CD4-positive, alpha-beta T cell (primary cell): ENCODE results near the gene LMOD1. TPM values are rescaled to one million over a fixed set of nuclear protein-coding genes. Genes with fewer than 3 reads are reported as not detected.

Experiments used
- ATAC-seq: fragments of 200-7000 bp; cut with Tn5 transposase; one replicate; pipeline ENCODE4 v1.10.0; 2022; ENCODE audit warnings: mild to moderate bottlenecking; ENCODE audit not compliant: poor library complexity
- CTCF ChIA-PET: fragments of 350-600 bp; sonication (Branson Sonifier 250); formaldehyde crosslinking; loops from one replicate; lab custom pipeline; 2021; ENCODE audit warnings: antibody characterized with exemption, inconsistent platforms; lab: Charles Lee
- POLR2A ChIA-PET: fragments of 350-600 bp; sonication (Branson Sonifier 250); formaldehyde crosslinking; loops from one replicate; lab custom pipeline; 2021; ENCODE audit warnings: antibody characterized with exemption, inconsistent platforms; lab: Charles Lee
- DNase-seq, 14 experiments: peaks; one replicate each; pipeline ENCODE4 v3.0.0-alpha.2; 2013 to 2020; ENCODE audit warnings: mixed read lengths in 2 of 14
- H3K27ac ChIP-seq, 2 donors: one replicate each; pipeline versions ENCODE4 v1.5.1 to v1.7.0; 2013; ENCODE audit warnings: low read length in 2 of 2, low read depth in 1 of 2, mild to moderate bottlenecking in 1 of 2
- H3K27me3 ChIP-seq, 2 experiments: 1 replicate in 1 of 2; 2 replicates in 1 of 2; pipeline versions ENCODE4 v1.6.1 to v1.7.0; 2013; ENCODE audit warnings: low read length in 2 of 2, control low read depth in 1 of 2, mild to moderate bottlenecking in 1 of 2, moderate library complexity in 1 of 2; ENCODE audit not compliant: insufficient read depth in 2 of 2, control insufficient read depth in 1 of 2
- H3K36me3 ChIP-seq: one replicate; pipeline ENCODE4 v1.6.1; 2013; ENCODE audit warnings: low read length, control low read depth; ENCODE audit not compliant: insufficient read depth
- H3K4me1 ChIP-seq: one replicate; pipeline ENCODE4 v1.6.1; 2013; ENCODE audit warnings: low read length, control low read depth; ENCODE audit not compliant: insufficient read depth
- H3K4me3 ChIP-seq: one replicate; pipeline ENCODE4 v1.5.1; 2013; ENCODE audit warnings: mild to moderate bottlenecking, low read length, moderate library complexity
- H3K9me3 ChIP-seq, 2 experiments: 1 replicate in 1 of 2; 2 replicates in 1 of 2; pipeline versions ENCODE4 v1.6.1 to v1.7.0; 2013; ENCODE audit warnings: low read length in 2 of 2, mild to moderate bottlenecking in 2 of 2, control low read depth in 1 of 2, moderate library complexity in 1 of 2; ENCODE audit not compliant: control insufficient read depth in 1 of 2, insufficient read depth in 1 of 2
- H3K27ac Mint-ChIP-seq: one replicate; pipeline ENCODE4 v1.8.0; 2020; ENCODE audit warnings: mixed read lengths
- H3K27me3 Mint-ChIP-seq: one replicate; pipeline ENCODE4 v1.8.0; 2021; ENCODE audit warnings: mixed read lengths
- H3K36me3 Mint-ChIP-seq: one replicate; pipeline ENCODE4 v1.8.0; 2021; ENCODE audit warnings: low read depth, mixed read lengths
- H3K4me1 Mint-ChIP-seq: one replicate; pipeline ENCODE4 v1.8.0; 2021; ENCODE audit warnings: low read depth, mixed read lengths
- H3K4me3 Mint-ChIP-seq: one replicate; pipeline ENCODE4 v1.8.0; 2020; ENCODE audit warnings: mild to moderate bottlenecking, mixed read lengths
- H3K9me3 Mint-ChIP-seq: one replicate; pipeline ENCODE4 v1.8.0; 2020; ENCODE audit warnings: mixed read lengths
- CTCF ChIP-seq: fragments of 200-600 bp; IDR thresholded peaks from one replicate; pipeline ENCODE4 v1.8.0; 2022; ENCODE audit warnings: antibody characterized with exemption, mild to moderate bottlenecking
- intact Hi-C, 2 experiments: fragments of 100-400 bp; cut with DNase I in 1 of 2; cut with micrococcal nuclease in 1 of 2; formaldehyde crosslinking; loops; one replicate each; pipeline versions ENCODE4 v1.15.1 to v1.9.0; 2023 to 2025; cut with DNase I, micrococcal nuclease
- total RNA-seq, 174 experiments: library from RNA in 2 of 174; stranded (reverse) in 2 of 174; gene quantifications; one replicate each; pipeline ENCODE4 v1.2.3 and lab custom pipeline; 2021 to 2026

LMOD1 gene
- total RNA-seq, 2 experiments from 2014 or later: not detected

GRCh38 chr1:201939574-201939973 lies 6.8 kb downstream of the LMOD1 start:
- Histone ChIP-seq H3K4me1 (no peaks in the 10 kb centered on the region), H3K36me3 (no peaks in the 10 kb centered on the region), H3K4me3 (no peak overlapping the region), H3K27ac (no peak overlapping the region), H3K9me3 (no peaks in the 10 kb centered on the region), H3K27me3 (peaks cover 7 to 15% of the 10 kb centered on the region in 2 experiments)
- H3K9me3 Mint-ChIP-seq: no peaks in the 10 kb centered on the region
- no peak for TF ChIP-seq CTCF
- DNase-seq: no peak
- POLR2A ChIA-PET: no interaction called here
- no peak overlapping the region for H3K27ac Mint-ChIP-seq
- H3K36me3 Mint-ChIP-seq: no peaks in the 10 kb centered on the region
- H3K27me3 Mint-ChIP-seq: peaks cover 44% of the 10 kb centered on the region
- CTCF ChIA-PET: no interaction called here
- intact Hi-C loops: no loop called here
- no peak overlapping the region for H3K4me3 Mint-ChIP-seq
- no peak for ATAC-seq
- no peaks in the 10 kb centered on the region for H3K4me1 Mint-ChIP-seq

GRCh38 chr1:201939148-201939547 lies 7.2 kb downstream of the LMOD1 start:
- Histone ChIP-seq H3K4me1 (no peaks in the 10 kb centered on the region), H3K27me3 (peaks cover 3 to 11% of the 10 kb centered on the region in 2 experiments), H3K27ac (no peak overlapping the region), H3K36me3 (no peaks in the 10 kb centered on the region), H3K9me3 (no peaks in the 10 kb centered on the region), H3K4me3 (no peak overlapping the region)
- H3K9me3 Mint-ChIP-seq: no peaks in the 10 kb centered on the region
- H3K4me1 Mint-ChIP-seq: no peaks in the 10 kb centered on the region
- H3K36me3 Mint-ChIP-seq: no peaks in the 10 kb centered on the region
- H3K27me3 Mint-ChIP-seq: peaks cover 40% of the 10 kb centered on the region
- intact Hi-C loops: no loop called here
- no peak for DNase-seq
- CTCF ChIA-PET: interaction anchor here (0.6 kb wide), 1 partner anchor 1205 kb away, joined by 3 read pairs; no protein-coding TSS in a partner anchor
- TF ChIP-seq CTCF: no peak
- POLR2A ChIA-PET: no interaction called here
- H3K4me3 Mint-ChIP-seq: no peak overlapping the region
- H3K27ac Mint-ChIP-seq: no peak overlapping the region
- no peak for ATAC-seq

- H3K36me3 Mint-ChIP-seq: no peaks in the 10 kb centered on the region
- intact Hi-C loops: no loop called here
- H3K4me1 ChIP-seq: no peaks in the 10 kb centered on the region
- ATAC-seq: no peak
- no peak overlapping the region for H3K27ac Mint-ChIP-seq
- DNase-seq: no peak
- peaks cover 34% of the 10 kb centered on the region for H3K27me3 Mint-ChIP-seq
- no peak for TF ChIP-seq CTCF
- ChIA-PET POLR2A (no interaction called here), CTCF (interaction anchor here (0.6 kb wide), 1 partner anchor 1206 kb away, joined by 3 read pairs; no protein-coding TSS in a partner anchor)
- H3K9me3 ChIP-seq: no peaks in the 10 kb centered on the region
- peaks cover 0 to 6% of the 10 kb centered on the region in 2 experiments for H3K27me3 ChIP-seq
- no peak overlapping the region for H3K27ac ChIP-seq
- H3K4me3 ChIP-seq: no peak overlapping the region
- no peaks in the 10 kb centered on the region for H3K36me3 ChIP-seq
- no peaks in the 10 kb centered on the region for H3K9me3 Mint-ChIP-seq
- H3K4me3 Mint-ChIP-seq: no peak overlapping the region
- H3K4me1 Mint-ChIP-seq: no peaks in the 10 kb centered on the region
Observed at GRCh38 chr1:201938440-201939035, 7.8 kb downstream of the LMOD1 start.
